ENCODE data around the gene LRCH3.
"Not testable (repeated sequence)": the region's sequence is repeated elsewhere in the genome, so short reads cannot be mapped to it uniquely, and the experiment has no call there.

LRCH3 gene

GRCh38 chr3:197881970-197882338 lies 90.9 kb downstream of the LRCH3 start:
- Histone ChIP-seq H3K9ac (ENCODE audit: low read length) (no peak overlapping the region), H3K79me2 (ENCODE audit: low read length) (no peaks in the 10 kb centered on the region), H4K20me1 (ENCODE audit: insufficient read depth, low read length) (no peaks in the 10 kb centered on the region), H3K9me3 (replicated peaks; ENCODE audit: insufficient read depth, low read length) (no peaks in the 10 kb centered on the region), H2AFZ (ENCODE audit: low read length) (no peak overlapping the region), H3F3A (ENCODE audit: insufficient read depth, low read length) (no peaks in the 10 kb centered on the region), H3K27me3 (replicated peaks; ENCODE audit: insufficient read depth, low read length) (no peaks in the 10 kb centered on the region), H3K4me1 (ENCODE audit: low read length) (no peaks in the 10 kb centered on the region), H3K9me2 (replicated peaks; ENCODE audit: insufficient read depth, low read length) (no peaks in the 10 kb centered on the region), H3K4me2 (ENCODE audit: low read depth, low read length) (no peak overlapping the region), H3K4me3 (ENCODE audit: low read length) (no peak overlapping the region), H3K36me3 (replicated peaks; ENCODE audit: insufficient read depth, low read length) (no peaks in the 10 kb centered on the region; the same call in 1 of the 2 replicates), H3K27ac (ENCODE audit: low read length) (no peak overlapping the region)
- TF ChIP-seq EZH2 (optimal IDR thresholded peaks at IDR 0.05; ENCODE audit: low read depth, low read length) (no peak), EZH2phosphoT487 (IDR thresholded peaks at IDR 0.05; ENCODE audit: low read length) (no peak), CTCF (IDR thresholded peaks at IDR 0.05; ENCODE audit: low read length) (no peak)
- no peak for DNase-seq

GRCh38 chr3:197882586-197882985 lies 91.5 kb downstream of the LRCH3 start:
- no peaks in the 10 kb centered on the region; the same call in 1 of the 2 replicates for H3K36me3 ChIP-seq (replicated peaks; ENCODE audit: insufficient read depth, low read length)

GRCh38 chr3:197883541-197883940 lies 92.5 kb downstream of the LRCH3 start:
- Histone ChIP-seq H3K9ac (ENCODE audit: low read length) (no peak overlapping the region), H3K79me2 (ENCODE audit: low read length) (no peaks in the 10 kb centered on the region), H2AFZ (ENCODE audit: low read length) (no peak overlapping the region), H3K4me3 (ENCODE audit: low read length) (no peak overlapping the region), H3K36me3 (replicated peaks; ENCODE audit: insufficient read depth, low read length) (no peaks in the 10 kb centered on the region), H3K9me3 (replicated peaks; ENCODE audit: insufficient read depth, low read length) (no peaks in the 10 kb centered on the region), H3K9me2 (replicated peaks; ENCODE audit: insufficient read depth, low read length) (no peaks in the 10 kb centered on the region), H3K4me2 (ENCODE audit: low read depth, low read length) (no peak overlapping the region), H3K27me3 (replicated peaks; ENCODE audit: insufficient read depth, low read length) (no peaks in the 10 kb centered on the region), H3F3A (ENCODE audit: insufficient read depth, low read length) (no peaks in the 10 kb centered on the region), H3K4me1 (ENCODE audit: low read length) (no peaks in the 10 kb centered on the region), H3K27ac (ENCODE audit: low read length) (no peak overlapping the region), H4K20me1 (ENCODE audit: insufficient read depth, low read length) (no peaks in the 10 kb centered on the region)
- DNase-seq = no peak
- TF ChIP-seq CTCF (IDR thresholded peaks at IDR 0.05; ENCODE audit: low read length) (no peak), EZH2phosphoT487 (IDR thresholded peaks at IDR 0.05; ENCODE audit: low read length) (no peak), EZH2 (optimal IDR thresholded peaks at IDR 0.05; ENCODE audit: low read depth, low read length) (no peak)

More at GRCh38 chr3:197882586-197882985, 91.5 kb downstream of the LRCH3 start:
- no peaks in the 10 kb centered on the region for H3K79me2 ChIP-seq (ENCODE audit: low read length)
- no peaks in the 10 kb centered on the region for H4K20me1 ChIP-seq (ENCODE audit: insufficient read depth, low read length)
- H3K4me1 ChIP-seq (ENCODE audit: low read length) = no peaks in the 10 kb centered on the region
- no peaks in the 10 kb centered on the region for H3K9me2 ChIP-seq (replicated peaks; ENCODE audit: insufficient read depth, low read length)
- DNase-seq = no peak
- H3K9ac ChIP-seq (ENCODE audit: low read length) = no peak overlapping the region
- no peak overlapping the region for H3K27ac ChIP-seq (ENCODE audit: low read length)
- H3K27me3 ChIP-seq (replicated peaks; ENCODE audit: insufficient read depth, low read length) = no peaks in the 10 kb centered on the region
- H3K9me3 ChIP-seq (replicated peaks; ENCODE audit: insufficient read depth, low read length) = no peaks in the 10 kb centered on the region
- no peak overlapping the region for H3K4me3 ChIP-seq (ENCODE audit: low read length)
- H3F3A ChIP-seq (ENCODE audit: insufficient read depth, low read length) = no peaks in the 10 kb centered on the region
- no peak overlapping the region for H2AFZ ChIP-seq (ENCODE audit: low read length)
- no peak overlapping the region for H3K4me2 ChIP-seq (ENCODE audit: low read depth, low read length)
- no peak for TF ChIP-seq EZH2 (optimal IDR thresholded peaks at IDR 0.05; ENCODE audit: low read depth, low read length)
- TF ChIP-seq EZH2phosphoT487 (IDR thresholded peaks at IDR 0.05; ENCODE audit: low read length) = no peak
- no peak for TF ChIP-seq CTCF (IDR thresholded peaks at IDR 0.05; ENCODE audit: low read length)

- H3K79me2 ChIP-seq (ENCODE audit: low read length); DNase-seq; H3K27me3 ChIP-seq (replicated peaks; ENCODE audit: insufficient read depth, low read length); H3K9me2 ChIP-seq (replicated peaks; ENCODE audit: insufficient read depth, low read length); H3K4me2 ChIP-seq (ENCODE audit: low read depth, low read length); H3F3A ChIP-seq (ENCODE audit: insufficient read depth, low read length); H3K4me1 ChIP-seq (ENCODE audit: low read length); H3K9me3 ChIP-seq (replicated peaks; ENCODE audit: insufficient read depth, low read length); H2AFZ ChIP-seq (ENCODE audit: low read length); H3K9ac ChIP-seq (ENCODE audit: low read length); H4K20me1 ChIP-seq (ENCODE audit: insufficient read depth, low read length); H3K27ac ChIP-seq (ENCODE audit: low read length); H3K4me3 ChIP-seq (ENCODE audit: low read length); H3K36me3 ChIP-seq (replicated peaks; ENCODE audit: insufficient read depth, low read length): not testable (repeated sequence)
Measured at GRCh38 chr3:197884330-197884729, 93.3 kb downstream of the LRCH3 start.

- not testable (repeated sequence) for H3K9me2 ChIP-seq (replicated peaks; ENCODE audit: insufficient read depth, low read length); H3K36me3 ChIP-seq (replicated peaks; ENCODE audit: insufficient read depth, low read length)
Measured at GRCh38 chr3:197886052-197886451, 95.0 kb downstream of the LRCH3 start.

More at GRCh38 chr3:197886052-197886451, 95.0 kb downstream of the LRCH3 start:
- H3K4me3 ChIP-seq (ENCODE audit: low read length); H4K20me1 ChIP-seq (ENCODE audit: insufficient read depth, low read length); H3K4me2 ChIP-seq (ENCODE audit: low read depth, low read length); H3K27me3 ChIP-seq (replicated peaks; ENCODE audit: insufficient read depth, low read length); H3K4me1 ChIP-seq (ENCODE audit: low read length); H3K9me3 ChIP-seq (replicated peaks; ENCODE audit: insufficient read depth, low read length); DNase-seq; H3K79me2 ChIP-seq (ENCODE audit: low read length); H3F3A ChIP-seq (ENCODE audit: insufficient read depth, low read length); H3K9ac ChIP-seq (ENCODE audit: low read length); H2AFZ ChIP-seq (ENCODE audit: low read length); H3K27ac ChIP-seq (ENCODE audit: low read length): not testable (repeated sequence)
